ENCODE data around the gene GATD1. TPM values are rescaled to one million over a fixed set of nuclear protein-coding genes. Genes with fewer than 3 reads are reported as not detected.

Gene GATD1
- total and polyA plus RNA-seq, 10 of the 15 experiments (the other 5 are each of a cell fraction or from before 2014, with no cell fraction given) = 1.2 to 92.6 (median 22.3) TPM

GRCh38 chr11:742156-742546, 35.1 kb downstream of the GATD1 start:
- Histone ChIP-seq H3K4me2 (ENCODE audit: control insufficient read depth, insufficient read depth) (no peak overlapping the region), H3K9me3 (replicated peaks; ENCODE audit: control insufficient read depth, insufficient read depth, low read length) (no peaks in the 10 kb centered on the region), H3K4me1 (ENCODE audit: control insufficient read depth, insufficient read depth, low read length) (no peaks in the 10 kb centered on the region), H3K4me3 (no peak overlapping the region), H3K79me2 (ENCODE audit: control insufficient read depth, insufficient read depth, low read length) (no peaks in the 10 kb centered on the region), H3K27me3 (replicated peaks in 1 of 2; ENCODE audit: control insufficient read depth in 2 of 2, insufficient read depth in 2 of 2, low read length in 1 of 2) (no peaks in the 10 kb centered on the region), H2AFZ (ENCODE audit: control insufficient read depth, low read depth, low read length) (no peak overlapping the region), H3K9ac (ENCODE audit: control insufficient read depth, insufficient read depth, low read length) (no peak overlapping the region), H4K20me1 (ENCODE audit: control insufficient read depth, insufficient read depth) (no peaks in the 10 kb centered on the region), H3K27ac (ENCODE audit: control insufficient read depth, insufficient read depth) (no peak overlapping the region), H3K36me3 (ENCODE audit: control insufficient read depth in 2 of 2, insufficient read depth in 2 of 2, low read length in 1 of 2) (no peaks in the 10 kb centered on the region)
- CTCF ChIA-PET = no interaction called here
- no peak for ATAC-seq
- SMC1A ChIA-PET (ENCODE audit: uncharacterized antibody, unreplicated experiment) = no interaction called here
- POLR2A ChIA-PET = no interaction called here
- RAD21 ChIA-PET (ENCODE audit: unreplicated experiment) = interaction anchor here (0.7 kb wide), 1 partner anchor 77 kb away, joined by 3 read pairs; the partner anchor contains the start of gene PNPLA2
- no peak for DNase-seq (ENCODE audit: low read depth, low spot score)
- in situ Hi-C loops (cut with MboI) (no loop called here), intact Hi-C loops (cut with micrococcal nuclease; ENCODE audit: unreplicated experiment) (no loop called here)
- no TSS peak for BruUV-seq (replicated peaks)
- 100% methylated on average over 3 of the region's 3 CpGs for WGBS (ENCODE audit: insufficient coverage, insufficient replicate concordance, low lambda C conversion rate, missing lambda C conversion rate)
- TF ChIP-seq POLR2A (IDR thresholded peaks at IDR 0.05; ENCODE audit: low read depth, low read length) (no peak), HCFC1 (IDR thresholded peaks at IDR 0.05; ENCODE audit: low read length) (no peak), CEBPB (IDR thresholded peaks at IDR 0.05; ENCODE audit: borderline replicate concordance in 1 of 2, low read depth in 2 of 2, low read length in 2 of 2) (no peak), ZBTB40 (IDR thresholded peaks at IDR 0.05; ENCODE audit: borderline replicate concordance) (no peak), SUPT20H (IDR thresholded peaks at IDR 0.05; ENCODE audit: borderline replicate concordance, control insufficient read depth, low read depth, low read length) (no peak), ZNF622 (IDR thresholded peaks at IDR 0.05) (no peak), CHD4 (IDR thresholded peaks at IDR 0.05) (no peak), FOXK2 (IDR thresholded peaks at IDR 0.05) (no peak), BACH1 (IDR thresholded peaks at IDR 0.05; ENCODE audit: borderline replicate concordance) (no peak), BRCA1 (IDR thresholded peaks at IDR 0.05; ENCODE audit: low read depth, low read length) (no peak), USF2 (IDR thresholded peaks at IDR 0.05; ENCODE audit: borderline replicate concordance, low read depth, low read length) (no peak), LARP7 (IDR thresholded peaks at IDR 0.05) (no peak), SRF (IDR thresholded peaks at IDR 0.05; ENCODE audit: low read depth in 2 of 2, low read length in 2 of 2) (no peak), TBL1XR1 (IDR thresholded peaks at IDR 0.05; ENCODE audit: low read depth, low read length) (no peak), GABPA (IDR thresholded peaks at IDR 0.05; ENCODE audit: low read depth) (no peak), CBX3 (IDR thresholded peaks at IDR 0.05; ENCODE audit: borderline replicate concordance, low read depth) (no peak), SREBF1 (IDR thresholded peaks at IDR 0.05; ENCODE audit: low read length) (no peak)
- TF ChIP-seq, protein P1, sequence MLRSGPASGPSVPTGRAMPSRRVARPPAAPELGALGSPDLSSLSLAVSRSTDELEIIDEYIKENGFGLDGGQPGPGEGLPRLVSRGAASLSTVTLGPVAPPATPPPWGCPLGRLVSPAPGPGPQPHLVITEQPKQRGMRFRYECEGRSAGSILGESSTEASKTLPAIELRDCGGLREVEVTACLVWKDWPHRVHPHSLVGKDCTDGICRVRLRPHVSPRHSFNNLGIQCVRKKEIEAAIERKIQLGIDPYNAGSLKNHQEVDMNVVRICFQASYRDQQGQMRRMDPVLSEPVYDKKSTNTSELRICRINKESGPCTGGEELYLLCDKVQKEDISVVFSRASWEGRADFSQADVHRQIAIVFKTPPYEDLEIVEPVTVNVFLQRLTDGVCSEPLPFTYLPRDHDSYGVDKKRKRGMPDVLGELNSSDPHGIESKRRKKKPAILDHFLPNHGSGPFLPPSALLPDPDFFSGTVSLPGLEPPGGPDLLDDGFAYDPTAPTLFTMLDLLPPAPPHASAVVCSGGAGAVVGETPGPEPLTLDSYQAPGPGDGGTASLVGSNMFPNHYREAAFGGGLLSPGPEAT (IDR thresholded peaks at IDR 0.05; ENCODE audit: low read depth) = no peak
- no peak for FAIRE-seq

Data from GM12878 (cell line).